Smooth muscle cell (in vitro differentiated cells): Measurements from ENCODE around the gene SYT4. TPM values are rescaled to one million over a fixed set of nuclear protein-coding genes. Genes with fewer than 3 reads are reported as not detected.

Experiments
- DNase-seq: peaks from one replicate; lab custom pipeline; 2025; ENCODE audit not compliant: unreplicated experiment; lab: John Stamatoyannopoulos, UW
- H2AFZ ChIP-seq: fragments of 200-600 bp; sonication (generic); 2 replicates; pipeline ENCODE4 v1.6.0; 2016; ENCODE audit warnings: antibody characterized with exemption, low read depth, mild to moderate bottlenecking
- H3F3A ChIP-seq: fragments of 200-600 bp; sonication (generic); 2 replicates; pipeline ENCODE4 v1.6.0; 2017; ENCODE audit warnings: antibody characterized with exemption, low read depth
- H3K27ac ChIP-seq: fragments of 200-600 bp; sonication (generic); 2 replicates; pipeline ENCODE4 v1.5.1; 2016; ENCODE audit warnings: low read depth, mild to moderate bottlenecking
- H3K27me3 ChIP-seq: fragments of 200-600 bp; sonication (generic); 2 replicates; pipeline ENCODE4 v1.6.1; 2016; ENCODE audit warnings: low read depth, mild to moderate bottlenecking
- H3K36me3 ChIP-seq: fragments of 200-600 bp; sonication (generic); 2 replicates; pipeline ENCODE4 v1.5.1; 2016; ENCODE audit warnings: low read depth
- H3K4me1 ChIP-seq: fragments of 200-600 bp; sonication (generic); 2 replicates; pipeline ENCODE4 v1.5.1; 2016; ENCODE audit warnings: low read depth
- H3K4me2 ChIP-seq: fragments of 200-600 bp; sonication (generic); 2 replicates; pipeline ENCODE4 v1.6.0; 2016; ENCODE audit warnings: mild to moderate bottlenecking
- H3K4me3 ChIP-seq: fragments of 200-600 bp; sonication (generic); 2 replicates; pipeline ENCODE4 v1.5.1; 2016; ENCODE audit warnings: mild to moderate bottlenecking
- H3K79me2 ChIP-seq: fragments of 200-600 bp; sonication (generic); 2 replicates; pipeline ENCODE4 v1.6.0; 2016; ENCODE audit warnings: low read depth, mild to moderate bottlenecking
- H3K9ac ChIP-seq: fragments of 200-600 bp; sonication (generic); 2 replicates; pipeline ENCODE4 v1.6.0; 2016; ENCODE audit warnings: low read depth
- H3K9me3 ChIP-seq: fragments of 200-600 bp; sonication (generic); replicated peaks from 2 replicates; pipeline ENCODE4 v1.5.1; 2016; ENCODE audit warnings: low read depth
- H4K20me1 ChIP-seq: fragments of 200-600 bp; sonication (generic); 2 replicates; pipeline ENCODE4 v1.6.0; 2016; ENCODE audit warnings: low read depth
- CTCF ChIP-seq: fragments of 200-600 bp; sonication (generic); IDR thresholded peaks from 2 replicates; pipeline ENCODE4 v1.5.1; 2017; ENCODE audit warnings: borderline replicate concordance, mild to moderate bottlenecking, antibody characterized with exemption; ENCODE audit not compliant: insufficient read depth, poor library complexity, severe bottlenecking
- WGBS: methylation state at CpG from one replicate; pipeline ENCODE4 v1.1.7; 2016; ENCODE audit warnings: low lambda C conversion rate; 5-methylcytosine and 5-hydroxymethylcytosine counted together
- polyA plus RNA-seq: library from polyadenylated mRNA; unstranded; fragments of >200 nt; fragmentation: Nextera tagmentation; extraction: Ambion mirVana; gene quantifications from 2 replicates; pipeline ENCODE4 v1.2.1, GENCODE V29; 2016
- total RNA-seq: library from RNA; depleted of rRNA; stranded (reverse); fragments of >200 nt; gene quantifications from 2 replicates; pipeline ENCODE4 v1.2.3, GENCODE V29; 2014

Gene SYT4
- total RNA-seq (2.9 and 3.9 TPM in 2 replicates), polyA plus RNA-seq (1.1 and 1.5 TPM in 2 replicates)

- Histone ChIP-seq H3K4me3 (no peak within 1 kb of the TSS), H3K9me3 (no peaks in the 10 kb centered on the region), H3K27me3 (peaks cover 16% of the 10 kb centered on the region), H4K20me1 (no peaks in the 10 kb centered on the region), H3K4me2 (peak within 1 kb of the TSS; percentile 81), H3F3A (no peaks in the 10 kb centered on the region), H3K27ac (no peak within 1 kb of the TSS), H3K9ac (no peak within 1 kb of the TSS), H3K79me2 (no peaks in the 10 kb centered on the region), H3K36me3 (no peaks in the 10 kb centered on the region), H2AFZ (no peak within 1 kb of the TSS), H3K4me1 (peaks cover 3% of the 10 kb centered on the region)
- 2% methylated on average over 20 of the region's 20 CpGs for WGBS
- no peak for TF ChIP-seq CTCF
- DNase-seq: peak; percentile 24
These were observed at the start of gene SYT4 for GRCh38 chr18:43277164-43277600. Gene SYT4 (minus strand): TSS chr18:43277490. CDS start chr18:43277281, 209 bp downstream.

GRCh38 chr18:43322132-43322531 lies 44.8 kb upstream of the SYT4 start:
- Histone ChIP-seq H3K4me1 (no peaks in the 10 kb centered on the region), H3K9me3 (no peaks in the 10 kb centered on the region), H3K4me2 (no peak overlapping the region), H3K27me3 (no peaks in the 10 kb centered on the region), H3K27ac (no peak overlapping the region), H3K4me3 (no peak overlapping the region), H3K9ac (no peak overlapping the region), H3K36me3 (no peaks in the 10 kb centered on the region), H4K20me1 (no peaks in the 10 kb centered on the region), H2AFZ (no peak overlapping the region), H3F3A (no peaks in the 10 kb centered on the region), H3K79me2 (no peaks in the 10 kb centered on the region)
- 100% methylated on average over 1 of the region's 1 CpG for WGBS
- DNase-seq: no peak
- no peak for TF ChIP-seq CTCF

GRCh38 chr18:43314941-43315340 lies 37.7 kb upstream of the SYT4 start:
- no peaks in the 10 kb centered on the region for H3K27me3 ChIP-seq
- peaks cover 10% of the 10 kb centered on the region for H3K4me1 ChIP-seq
- no peak overlapping the region for H2AFZ ChIP-seq
- no peak for DNase-seq
- H3K27ac ChIP-seq: no peak overlapping the region
- no peaks in the 10 kb centered on the region for H4K20me1 ChIP-seq
- no peak for TF ChIP-seq CTCF
- H3F3A ChIP-seq: no peaks in the 10 kb centered on the region
- H3K4me2 ChIP-seq: no peak overlapping the region
- no peak overlapping the region for H3K9ac ChIP-seq
- WGBS: 59% methylated on average over 3 of the region's 3 CpGs
- H3K9me3 ChIP-seq: no peaks in the 10 kb centered on the region
- no peak overlapping the region for H3K4me3 ChIP-seq
- H3K79me2 ChIP-seq: no peaks in the 10 kb centered on the region
- no peaks in the 10 kb centered on the region for H3K36me3 ChIP-seq

GRCh38 chr18:43312891-43313290 lies 35.6 kb upstream of the SYT4 start:
- no peak for TF ChIP-seq CTCF
- Histone ChIP-seq H3K9me3 (no peaks in the 10 kb centered on the region), H3K27me3 (no peaks in the 10 kb centered on the region), H3K9ac (no peak overlapping the region), H4K20me1 (no peaks in the 10 kb centered on the region), H3K4me1 (peaks cover 10% of the 10 kb centered on the region), H3F3A (no peaks in the 10 kb centered on the region), H3K4me3 (no peak overlapping the region), H2AFZ (no peak overlapping the region), H3K4me2 (peak overlapping the region; percentile 29), H3K27ac (peak overlapping the region; percentile 51), H3K36me3 (no peaks in the 10 kb centered on the region), H3K79me2 (no peaks in the 10 kb centered on the region)
- 88% methylated on average over 1 of the region's 1 CpG for WGBS
- no peak for DNase-seq
